MM.1S (cell line): ENCODE data around the gene PDCD10.

Experiments used
- CTCF ChIP-seq: fragments of 300-600 bp; sonication (generic); IDR thresholded peaks from 2 replicates; pipeline ENCODE4 v1.5.1; 2016; ENCODE audit warnings: antibody characterized with exemption, low read length, mixed read lengths
- EZH2 ChIP-seq: fragments of 300-600 bp; sonication (generic); optimal IDR thresholded peaks from 2 replicates; pipeline ENCODE3; 2017; ENCODE audit warnings: low read depth, mild to moderate bottlenecking, antibody characterized with exemption, low read length, mixed read lengths
- EZH2phosphoT487 ChIP-seq: fragments of 300-600 bp; sonication (generic); IDR thresholded peaks from 2 replicates; pipeline ENCODE4 v1.6.1; 2018; ENCODE audit warnings: antibody characterized with exemption, low read length

GRCh38 chr3:167728176-167728575 lies 6.5 kb downstream of the PDCD10 start:
- no peak for TF ChIP-seq EZH2phosphoT487
- no peak for TF ChIP-seq CTCF
- no peak for TF ChIP-seq EZH2
